Thyroid gland (tissue), 4 donors: ENCODE results near the gene ABCA12. TPM values are rescaled to one million over a fixed set of nuclear protein-coding genes. Genes with fewer than 3 reads are reported as not detected.

Experiments used
- DNase-seq, 2 donors: peaks; one replicate each; pipeline ENCODE4 v3.0.0-alpha.2; 2019
- H3K27ac ChIP-seq, 3 donors: fragments of 200-600 bp; sonication (generic); 1 replicate in 2 of 3; 2 replicates in 1 of 3; pipeline ENCODE4 v1.5.1; 2016 to 2019; ENCODE audit warnings: mild to moderate bottlenecking in 1 of 3, moderate library complexity in 1 of 3
- H3K27me3 ChIP-seq: fragments of 200-600 bp; sonication (generic); one replicate; pipeline ENCODE4 v1.5.1; 2019
- H3K36me3 ChIP-seq, 2 donors: fragments of 200-600 bp; sonication (generic); one replicate each; pipeline ENCODE4 v1.5.1; 2016 to 2019
- H3K4me1 ChIP-seq, 2 donors: fragments of 200-600 bp; sonication (generic); one replicate each; pipeline ENCODE4 v1.5.1; 2017 to 2019
- H3K4me3 ChIP-seq, 3 donors: fragments of 200-600 bp; sonication (generic); replicated peaks in 1 of 3; 1 replicate in 2 of 3; 2 replicates in 1 of 3; pipeline ENCODE4 v1.5.1; 2016; ENCODE audit warnings: mild to moderate bottlenecking in 1 of 3
- H3K9me3 ChIP-seq: fragments of 200-600 bp; sonication (generic); one replicate; pipeline ENCODE4 v1.5.1; 2017
- CTCF ChIP-seq, 6 experiments: fragments of 200-600 bp in 3 of 6; fragments of 450-650 bp in 3 of 6; sonication (generic) in 3 of 6; IDR thresholded peaks; one replicate each; pipeline ENCODE4 v1.5.1; 2016 to 2019; ENCODE audit warnings: antibody characterized with exemption in 6 of 6, mild to moderate bottlenecking in 2 of 6, inconsistent platforms in 1 of 6, moderate library complexity in 1 of 6
- POLR2A ChIP-seq, 2 donors: fragments of 450-650 bp; IDR thresholded peaks; one replicate each; pipeline ENCODE4 v1.6.1; 2017; ENCODE audit warnings: antibody characterized with exemption in 2 of 2, mild to moderate bottlenecking in 2 of 2, moderate library complexity in 1 of 2
- WGBS, 2 donors: methylation state at CpG; one replicate each; pipeline ENCODE4 v1.1.5; 2017; 5-methylcytosine and 5-hydroxymethylcytosine counted together
- intact Hi-C: fragments of 100-400 bp; cut with DNase I; formaldehyde crosslinking; loops from one replicate; pipeline ENCODE4 v1.15.1; 2023
- total RNA-seq, 4 donors: library from RNA; depleted of rRNA; stranded (reverse); fragments of >200 nt; gene quantifications; one replicate each; pipeline ENCODE4 v1.2.3, GENCODE V29; 2016

The ABCA12 gene
- total RNA-seq, 4 donors from 2014 or later, result not detected

GRCh38 chr2:215082446-215082845, 56.0 kb downstream of the ABCA12 start:
- DNase-seq, result no peak
- no peak for TF ChIP-seq POLR2A (IDR thresholded peaks at IDR 0.05)
- TF ChIP-seq CTCF (IDR thresholded peaks at IDR 0.05), result no peak
- no peaks in the 10 kb centered on the region for H3K36me3 ChIP-seq
- no peak overlapping the region for H3K27ac ChIP-seq
- H3K27me3 ChIP-seq, result no peaks in the 10 kb centered on the region
- H3K4me1 ChIP-seq, result no peaks in the 10 kb centered on the region
- no peak overlapping the region for H3K4me3 ChIP-seq
- intact Hi-C loops, result no loop called here
- no peaks in the 10 kb centered on the region for H3K9me3 ChIP-seq

- intact Hi-C loops, result no loop called here
- Histone ChIP-seq H3K4me1 (no peaks in the 10 kb centered on the region), H3K36me3 (no peaks in the 10 kb centered on the region), H3K27ac (no peak overlapping the region), H3K27me3 (no peaks in the 10 kb centered on the region), H3K9me3 (no peaks in the 10 kb centered on the region), H3K4me3 (no peak overlapping the region)
- whole genome bisulfite sequencing, 2 donors, result 87 to 89% methylated on average over 4 of the region's 4 CpGs
- TF ChIP-seq CTCF (IDR thresholded peaks at IDR 0.05), result no peak
- no peak for TF ChIP-seq POLR2A (IDR thresholded peaks at IDR 0.05)
- DNase-seq, result no peak
Observed at GRCh38 chr2:215080545-215080944, 57.9 kb downstream of the ABCA12 start.

- intact Hi-C loops, result no loop called here
- DNase-seq, result no peak
- Histone ChIP-seq H3K27ac (no peak overlapping the region), H3K4me3 (no peak overlapping the region), H3K27me3 (no peaks in the 10 kb centered on the region), H3K9me3 (no peaks in the 10 kb centered on the region), H3K4me1 (no peaks in the 10 kb centered on the region), H3K36me3 (no peaks in the 10 kb centered on the region)
- no peak for TF ChIP-seq CTCF (IDR thresholded peaks at IDR 0.05)
- TF ChIP-seq POLR2A (IDR thresholded peaks at IDR 0.05), result no peak
- 84% methylated on average over 3 of the region's 3 CpGs for WGBS, 2 donors
Observed at GRCh38 chr2:215071676-215072075, 66.8 kb downstream of the ABCA12 start.

- TF ChIP-seq POLR2A (IDR thresholded peaks at IDR 0.05) (no peak), CTCF (IDR thresholded peaks at IDR 0.05) (no peak)
- Histone ChIP-seq H3K4me1 (no peaks in the 10 kb centered on the region), H3K27ac (no peak overlapping the region), H3K27me3 (no peaks in the 10 kb centered on the region), H3K9me3 (no peaks in the 10 kb centered on the region), H3K36me3 (no peaks in the 10 kb centered on the region), H3K4me3 (no peak overlapping the region)
- DNase-seq, result no peak
- 66 to 76% methylated on average over 2 of the region's 2 CpGs for WGBS, 2 donors
- intact Hi-C loops, result no loop called here
Observed at GRCh38 chr2:215068399-215068798, 70.0 kb downstream of the ABCA12 start.

- intact Hi-C loops, result no loop called here
- Histone ChIP-seq H3K27me3 (no peaks in the 10 kb centered on the region), H3K27ac (no peak overlapping the region), H3K4me3 (no peak overlapping the region), H3K36me3 (no peaks in the 10 kb centered on the region), H3K4me1 (no peaks in the 10 kb centered on the region), H3K9me3 (no peaks in the 10 kb centered on the region)
- TF ChIP-seq CTCF (IDR thresholded peaks at IDR 0.05) (no peak), POLR2A (IDR thresholded peaks at IDR 0.05) (no peak)
- 74 to 82% methylated on average over 2 of the region's 2 CpGs for WGBS, 2 donors
- no peak for DNase-seq
Observed at GRCh38 chr2:215066124-215066523, 72.3 kb downstream of the ABCA12 start.
